GM12864 (cell line): ENCODE results near the gene CCDC60.

ENCODE experiments used
- DNase-seq: peaks from one replicate; pipeline ENCODE4 v3.0.0-alpha.2; 2011; ENCODE audit warnings: low read depth
- H3K4me3 ChIP-seq: 2 replicates; pipeline ENCODE4 v1.5.1; 2011; ENCODE audit warnings: mild to moderate bottlenecking, low read depth, low read length, control low read depth
- CTCF ChIP-seq: IDR thresholded peaks from 2 replicates; pipeline ENCODE4 v1.5.1; 2011; ENCODE audit warnings: low read depth, mild to moderate bottlenecking, moderate library complexity, low read length, control low read depth, inconsistent platforms; ENCODE audit errors: missing control alignments

Gene CCDC60

GRCh38 chr12:119540476-119540875, 205.9 kb downstream of the CCDC60 start:
- no peak for TF ChIP-seq CTCF
- H3K4me3 ChIP-seq: no peak overlapping the region
- no peak for DNase-seq

- no peak overlapping the region for H3K4me3 ChIP-seq
- peak; percentile 27 for DNase-seq
- peak; percentile 88 for TF ChIP-seq CTCF
Observed at GRCh38 chr12:119544765-119545625, 210.5 kb downstream of the CCDC60 start.

GRCh38 chr12:119546340-119546739, 211.8 kb downstream of the CCDC60 start:
- DNase-seq: no peak
- TF ChIP-seq CTCF: no peak
- H3K4me3 ChIP-seq: no peak overlapping the region

GRCh38 chr12:119547001-119547400, 212.5 kb downstream of the CCDC60 start:
- DNase-seq: no peak
- H3K4me3 ChIP-seq: no peak overlapping the region

GRCh38 chr12:119556854-119557253, 222.3 kb downstream of the CCDC60 start:
- DNase-seq: no peak
- H3K4me3 ChIP-seq: no peak overlapping the region
- TF ChIP-seq CTCF: no peak

More at GRCh38 chr12:119547001-119547400, 212.5 kb downstream of the CCDC60 start:
- TF ChIP-seq CTCF: no peak

GRCh38 chr12:119565404-119565803, 230.9 kb downstream of the CCDC60 start:
- DNase-seq: no peak
- H3K4me3 ChIP-seq: no peak overlapping the region
- no peak for TF ChIP-seq CTCF

GRCh38 chr12:119570771-119571170, 236.2 kb downstream of the CCDC60 start:
- TF ChIP-seq CTCF: no peak
- no peak overlapping the region for H3K4me3 ChIP-seq
- no peak for DNase-seq
